ENCODE data around the gene TSPYL2.

GRCh38 chrX:53076671-53077070, 5.5 kb upstream of the TSPYL2 start:
- TF ChIP-seq EP300 (IDR thresholded peaks at IDR 0.05), result no peak
- no peak for TF ChIP-seq CTCF (IDR thresholded peaks at IDR 0.05)
